ENCODE results near the gene PREB. TPM values are rescaled to one million over a fixed set of nuclear protein-coding genes. Genes with fewer than 3 reads are reported as not detected.
A peak's percentile ranks its signal among the peaks of the same experiment; 100 is the strongest.

The PREB gene
- total RNA-seq, 1 donor from 2014 or later, result 25.1 TPM

- Mint-ChIP-seq H3K4me1 (peaks cover 13% of the 10 kb centered on the region), H3K9me3 (no peaks in the 10 kb centered on the region), H3K36me3 (peaks cover 16% of the 10 kb centered on the region), H3K27ac (no peak overlapping the region), H3K4me3 (peak overlapping the region; percentile 95), H3K27me3 (ENCODE audit: insufficient read depth, low read depth) (peaks cover 10% of the 10 kb centered on the region)
- no peak overlapping the region for H3K27ac ChIP-seq
- H4K20me1 ChIP-seq (ENCODE audit: low read depth), result peaks cover 15% of the 10 kb centered on the region
- no peak for DNase-seq (ENCODE audit: low spot score)
- H3K4me3 ChIP-seq, result peak overlapping the region; percentile 83
- peaks cover 8% of the 10 kb centered on the region for H3F3A ChIP-seq (ENCODE audit: low read depth)
- no peak overlapping the region for H2AFZ ChIP-seq (replicated peaks)
- H3K9ac ChIP-seq, result peak overlapping the region; percentile 81
- TF ChIP-seq EZH2phosphoT487 (IDR thresholded peaks at IDR 0.05) (no peak), EZH2 (IDR thresholded peaks at IDR 0.05) (no peak), CTCF (IDR thresholded peaks at IDR 0.05) (no peak)
- H3K4me2 ChIP-seq, result peak overlapping the region; percentile 83
- peaks cover 17% of the 10 kb centered on the region for H3K79me2 ChIP-seq (ENCODE audit: low read depth)
- peaks cover 6% of the 10 kb centered on the region for H3K4me1 ChIP-seq
- no peaks in the 10 kb centered on the region for H3K27me3 ChIP-seq
- H3K9me3 ChIP-seq (ENCODE audit: low read depth), result no peaks in the 10 kb centered on the region
- H3K36me3 ChIP-seq, result no peaks in the 10 kb centered on the region
Measured at GRCh38 chr2:27133195-27133875, 1.1 kb downstream of the PREB start.

DNA sequence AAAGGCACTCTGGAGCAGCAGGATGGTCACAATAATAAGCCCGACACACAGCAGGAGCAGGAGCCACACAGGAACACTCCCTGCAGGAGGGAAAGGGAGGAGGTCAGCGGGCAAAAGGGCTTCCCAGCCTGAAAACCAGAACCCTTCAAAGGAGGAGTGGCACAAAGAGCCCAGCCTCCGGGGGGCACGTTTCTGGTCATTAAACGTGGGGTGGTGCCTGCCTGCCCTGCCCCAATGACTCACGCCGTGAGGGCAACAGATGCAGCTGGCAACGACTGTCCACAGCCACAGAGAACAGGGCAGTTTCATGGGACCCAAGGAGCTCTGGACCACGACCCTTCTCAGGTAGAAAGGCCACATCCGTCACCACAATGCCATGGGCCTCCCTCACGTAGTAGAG is 3.0 kb downstream of the PREB start:
- TF ChIP-seq CTCF (IDR thresholded peaks at IDR 0.05) (no peak), EZH2 (IDR thresholded peaks at IDR 0.05) (no peak), EZH2phosphoT487 (IDR thresholded peaks at IDR 0.05) (no peak)
- H3K27me3 ChIP-seq, result no peaks in the 10 kb centered on the region
- no peak overlapping the region for H3K4me2 ChIP-seq
- Mint-ChIP-seq H3K4me3 (no peak overlapping the region), H3K27ac (no peak overlapping the region), H3K36me3 (peaks cover 16% of the 10 kb centered on the region), H3K9me3 (no peaks in the 10 kb centered on the region), H3K27me3 (ENCODE audit: insufficient read depth, low read depth) (peaks cover 12% of the 10 kb centered on the region), H3K4me1 (peaks cover 13% of the 10 kb centered on the region)
- H3F3A ChIP-seq (ENCODE audit: low read depth), result peaks cover 8% of the 10 kb centered on the region
- H3K4me1 ChIP-seq, result peaks cover 6% of the 10 kb centered on the region
- no peak overlapping the region for H3K9ac ChIP-seq
- no peak for DNase-seq (ENCODE audit: low spot score)
- H2AFZ ChIP-seq (replicated peaks), result no peak overlapping the region
- H3K4me3 ChIP-seq, result no peak overlapping the region
- peaks cover 15% of the 10 kb centered on the region for H4K20me1 ChIP-seq (ENCODE audit: low read depth)
- H3K79me2 ChIP-seq (ENCODE audit: low read depth), result peaks cover 17% of the 10 kb centered on the region
- H3K36me3 ChIP-seq, result no peaks in the 10 kb centered on the region
- no peaks in the 10 kb centered on the region for H3K9me3 ChIP-seq (ENCODE audit: low read depth)
- H3K27ac ChIP-seq, result no peak overlapping the region

GRCh38 chr2:27130396-27130795 is 4.0 kb downstream of the PREB start:
- no peak overlapping the region for H3K4me3 Mint-ChIP-seq
- H3K9ac ChIP-seq, result no peak overlapping the region
- H3F3A ChIP-seq (ENCODE audit: low read depth), result peaks cover 7% of the 10 kb centered on the region
- peaks cover 6% of the 10 kb centered on the region for H3K4me1 ChIP-seq
- H3K36me3 Mint-ChIP-seq, result peaks cover 16% of the 10 kb centered on the region
- no peak overlapping the region for H2AFZ ChIP-seq (replicated peaks)
- peaks cover 17% of the 10 kb centered on the region for H3K79me2 ChIP-seq (ENCODE audit: low read depth)
- H3K27me3 ChIP-seq, result no peaks in the 10 kb centered on the region
- no peak overlapping the region for H3K4me3 ChIP-seq
- H3K4me1 Mint-ChIP-seq, result peaks cover 13% of the 10 kb centered on the region
- no peaks in the 10 kb centered on the region for H3K9me3 Mint-ChIP-seq
- H3K4me2 ChIP-seq, result no peak overlapping the region
- peaks cover 14% of the 10 kb centered on the region for H3K27me3 Mint-ChIP-seq (ENCODE audit: insufficient read depth, low read depth)
- TF ChIP-seq CTCF (IDR thresholded peaks at IDR 0.05) (no peak), EZH2phosphoT487 (IDR thresholded peaks at IDR 0.05) (no peak), EZH2 (IDR thresholded peaks at IDR 0.05) (no peak)
- H3K9me3 ChIP-seq (ENCODE audit: low read depth), result no peaks in the 10 kb centered on the region
- H3K36me3 ChIP-seq, result no peaks in the 10 kb centered on the region
- peaks cover 15% of the 10 kb centered on the region for H4K20me1 ChIP-seq (ENCODE audit: low read depth)
- no peak for DNase-seq (ENCODE audit: low spot score)
- H3K27ac ChIP-seq, result no peak overlapping the region
- no peak overlapping the region for H3K27ac Mint-ChIP-seq
